Adrenal gland (tissue), 5 donors: ENCODE data around the gene PLEKHA5.

ENCODE experiments used
- CTCF ChIP-seq, 6 experiments: fragments of 450-650 bp in 4 of 6; fragments of 200-600 bp in 2 of 6; sonication (generic) in 1 of 6; IDR thresholded peaks; 1 replicate in 5 of 6; 2 replicates in 1 of 6; pipeline versions ENCODE4 v1.5.1 to v1.8.0; 2016 to 2021; ENCODE audit warnings: antibody characterized with exemption in 6 of 6, mild to moderate bottlenecking in 2 of 6, moderate library complexity in 1 of 6
- POLR2A ChIP-seq, 2 donors: fragments of 450-650 bp; IDR thresholded peaks; one replicate each; pipeline ENCODE4 v1.6.1; 2017; ENCODE audit warnings: antibody characterized with exemption in 2 of 2, mild to moderate bottlenecking in 2 of 2, moderate library complexity in 1 of 2
- donor health status: DM: no; HTN: no; CAD: no.

DNA sequence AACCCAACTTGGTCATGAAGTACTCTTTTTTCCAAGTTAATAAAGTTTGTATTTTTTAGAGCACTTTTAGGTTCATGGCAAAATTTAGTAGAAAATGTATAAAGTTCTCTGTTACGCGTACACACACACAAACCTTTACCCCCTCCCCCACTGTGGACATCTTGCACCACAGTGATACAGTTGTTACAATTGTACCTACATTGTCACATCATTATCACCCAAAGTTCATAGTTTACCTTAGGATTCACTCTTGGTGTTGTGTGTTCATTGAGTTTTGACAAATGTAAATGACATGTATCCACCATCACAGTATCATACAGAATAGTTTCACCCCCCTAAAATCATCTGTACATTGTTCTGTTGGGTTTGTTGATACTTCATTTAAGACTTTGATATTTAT, 23.9 kb downstream of the PLEKHA5 start:
- TF ChIP-seq POLR2A (IDR thresholded peaks at IDR 0.05) (no peak), CTCF (IDR thresholded peaks at IDR 0.05) (no peak)
